Lower leg skin (tissue), 4 donors: ENCODE data around the gene FGGY. TPM values are rescaled to one million over a fixed set of nuclear protein-coding genes. Genes with fewer than 3 reads are reported as not detected.

ENCODE experiments used
- DNase-seq, 2 donors: peaks; one replicate each; pipeline ENCODE4 v3.0.0-alpha.2; 2019; ENCODE audit warnings: low spot score in 2 of 2
- H3K4me3 ChIP-seq: fragments of 200-600 bp; sonication (generic); 2 replicates; pipeline ENCODE4 v1.5.1; 2017; ENCODE audit warnings: mild to moderate bottlenecking, low read depth; ENCODE audit not compliant: poor library complexity, severe bottlenecking
- CTCF ChIP-seq, 3 donors: fragments of 450-650 bp; IDR thresholded peaks; one replicate each; pipeline ENCODE4 v1.5.1; 2016; ENCODE audit warnings: antibody characterized with exemption in 3 of 3, mild to moderate bottlenecking in 3 of 3, moderate library complexity in 2 of 3
- POLR2A ChIP-seq, 2 donors: fragments of 450-650 bp; IDR thresholded peaks; one replicate each; pipeline ENCODE4 v1.6.1; 2016 to 2017; ENCODE audit warnings: antibody characterized with exemption in 2 of 2, mild to moderate bottlenecking in 1 of 2, moderate library complexity in 1 of 2
- WGBS, 2 donors: methylation state at CpG; one replicate each; pipeline ENCODE4 v1.1.5; 2018; 5-methylcytosine and 5-hydroxymethylcytosine counted together
- intact Hi-C: fragments of 100-400 bp; cut with DNase I; formaldehyde crosslinking; loops from one replicate; pipeline ENCODE4 v1.15.0; 2023; ENCODE audit warnings: low total_unique reads
- total RNA-seq, 4 donors: library from RNA; depleted of rRNA; stranded (reverse); fragments of >200 nt; gene quantifications; one replicate each; pipeline ENCODE4 v1.1.0, GENCODE V29; 2016

FGGY gene
- total RNA-seq, 4 donors from 2014 or later: 10.0 to 29.5 (median 17.5) TPM

DNA sequence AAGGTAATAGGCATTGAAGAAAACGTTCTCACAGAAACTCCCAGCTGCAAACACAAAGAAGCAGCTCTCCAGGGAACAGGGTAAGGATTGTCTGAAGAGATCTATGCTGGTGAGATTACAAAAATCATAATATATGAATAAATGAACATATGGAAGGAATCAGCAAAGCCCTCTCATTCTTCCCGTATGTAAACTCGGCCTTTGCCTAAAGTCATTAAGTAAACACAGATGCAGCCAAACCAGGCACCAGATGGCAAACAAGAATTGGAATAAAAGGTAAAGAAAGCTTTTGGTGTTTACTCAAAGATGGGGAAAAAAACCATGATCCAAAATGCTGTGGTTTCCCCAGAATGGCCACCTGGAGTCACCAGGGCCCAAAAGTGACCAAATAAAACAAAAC, 441.3 kb downstream of the FGGY start:
- DNase-seq: peak in 1 of 2 donors; percentile 10
- no peak overlapping the region for H3K4me3 ChIP-seq
- TF ChIP-seq CTCF (IDR thresholded peaks at IDR 0.05) (no peak), POLR2A (IDR thresholded peaks at IDR 0.05) (no peak)
- intact Hi-C loops: no loop called here
- WGBS, 2 donors: 72 to 88% methylated on average over 3 of the region's 3 CpGs

GRCh38 chr1:59738591-59739015, 441.7 kb downstream of the FGGY start:
- intact Hi-C loops: no loop called here
- TF ChIP-seq POLR2A (IDR thresholded peaks at IDR 0.05) (no peak), CTCF (IDR thresholded peaks at IDR 0.05) (no peak)
- 80 to 89% methylated on average over 2 of the region's 2 CpGs for WGBS, 2 donors
- DNase-seq: peak in 1 of 2 donors; percentile 31
- no peak overlapping the region for H3K4me3 ChIP-seq

- TF ChIP-seq POLR2A (IDR thresholded peaks at IDR 0.05) (no peak), CTCF (IDR thresholded peaks at IDR 0.05) (no peak)
- DNase-seq: no peak
- no peak overlapping the region for H3K4me3 ChIP-seq
- WGBS, 2 donors: 89 to 95% methylated on average over 2 of the region's 2 CpGs
- intact Hi-C loops: no loop called here
Observed at GRCh38 chr1:59739111-59739510, 442.2 kb downstream of the FGGY start.

DNA sequence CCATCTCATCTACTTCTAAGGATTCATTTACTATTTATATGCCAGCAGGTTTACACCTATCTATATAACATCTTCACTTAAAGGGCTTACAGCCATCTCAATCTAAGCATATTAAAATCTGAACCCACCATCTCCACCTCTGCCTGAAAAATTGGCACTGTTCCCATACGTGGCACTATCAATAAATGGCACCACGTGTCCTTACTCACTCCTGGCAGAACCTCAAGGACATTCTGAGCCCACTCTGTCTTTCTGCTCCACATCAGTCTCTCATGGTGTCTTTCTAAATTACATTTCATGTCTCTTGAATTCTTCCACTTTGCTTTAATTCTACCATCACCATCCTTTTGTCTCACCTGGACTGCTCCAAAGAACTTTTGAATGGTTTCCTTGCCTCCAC, 445.6 kb downstream of the FGGY start:
- DNase-seq: peak in 1 of 2 donors; percentile 2
- intact Hi-C loops: no loop called here
- H3K4me3 ChIP-seq: no peak overlapping the region
- TF ChIP-seq CTCF (IDR thresholded peaks at IDR 0.05): no peak
- no peak for TF ChIP-seq POLR2A (IDR thresholded peaks at IDR 0.05)
- 53% methylated on average over 2 of the region's 2 CpGs for WGBS, 2 donors

GRCh38 chr1:59743324-59744091, 446.6 kb downstream of the FGGY start:
- 44 to 62% methylated on average over 3 of the region's 3 CpGs for WGBS, 2 donors
- peak; percentile 72 to 81 for DNase-seq
- TF ChIP-seq CTCF (IDR thresholded peaks at IDR 0.05) (no peak), POLR2A (IDR thresholded peaks at IDR 0.05) (no peak)
- intact Hi-C loops: no loop called here
- no peak overlapping the region for H3K4me3 ChIP-seq
